Peyer's patch (tissue), 4 donors: ENCODE data around the gene LYPLA2. TPM values are rescaled to one million over a fixed set of nuclear protein-coding genes. Genes with fewer than 3 reads are reported as not detected.
"Not testable (repeated sequence)": the region's sequence is repeated elsewhere in the genome, so short reads cannot be mapped to it uniquely, and the experiment has no call there.

Experiments used
- DNase-seq, 3 donors: peaks; one replicate each; pipeline ENCODE4 v3.0.0-alpha.2; 2017 to 2019
- H3K27ac ChIP-seq, 4 donors: fragments of 200-600 bp; sonication (generic); one replicate each; pipeline ENCODE4 v1.5.1; 2016 to 2019
- H3K27me3 ChIP-seq, 2 donors: fragments of 200-600 bp; sonication (generic); one replicate each; pipeline ENCODE4 v1.5.1; 2019
- H3K36me3 ChIP-seq, 3 donors: fragments of 200-600 bp; sonication (generic); one replicate each; pipeline ENCODE4 v1.5.1; 2016 to 2019
- H3K4me1 ChIP-seq, 4 donors: fragments of 200-600 bp; sonication (generic); one replicate each; pipeline ENCODE4 v1.5.1; 2016 to 2019
- H3K4me3 ChIP-seq, 4 donors: fragments of 200-600 bp; sonication (generic); 1 replicate in 3 of 4; 2 replicates in 1 of 4; pipeline ENCODE4 v1.5.1; 2016 to 2019; ENCODE audit warnings: mild to moderate bottlenecking in 1 of 4
- H3K9me3 ChIP-seq, 4 donors: fragments of 200-600 bp; sonication (generic); one replicate each; pipeline ENCODE4 v1.5.1; 2016 to 2019; ENCODE audit warnings: mild to moderate bottlenecking in 1 of 4
- CTCF ChIP-seq, 6 experiments: fragments of 450-650 bp in 4 of 6; fragments of 200-600 bp in 2 of 6; sonication (generic) in 1 of 6; IDR thresholded peaks; one replicate each; pipeline ENCODE4 v1.5.1; 2017 to 2019; ENCODE audit warnings: antibody characterized with exemption in 6 of 6, mild to moderate bottlenecking in 3 of 6, moderate library complexity in 1 of 6
- POLR2A ChIP-seq, 2 donors: fragments of 450-650 bp; IDR thresholded peaks; one replicate each; pipeline ENCODE4 v1.5.1; 2017; ENCODE audit warnings: antibody characterized with exemption in 2 of 2, mild to moderate bottlenecking in 2 of 2, moderate library complexity in 2 of 2
- total RNA-seq, 4 donors: library from RNA; depleted of rRNA; stranded (reverse); fragments of >200 nt; gene quantifications; one replicate each; pipeline ENCODE4 v1.1.0, GENCODE V29; 2016

LYPLA2 gene
- total RNA-seq, 4 donors from 2014 or later = 47.0 to 117 (median 105) TPM

GRCh38 chr1:23823767-23824166, 32.8 kb downstream of the LYPLA2 start:
- Histone ChIP-seq H3K27ac (no peak overlapping the region), H3K4me3 (no peak overlapping the region), H3K9me3 (no peaks in the 10 kb centered on the region), H3K4me1 (peaks cover 0 to 11% (median 3%) of the 10 kb centered on the region in 4 donors), H3K36me3 (peaks cover 0 to 10% (median 0%) of the 10 kb centered on the region in 3 donors), H3K27me3 (no peaks in the 10 kb centered on the region)
- no peak for DNase-seq
- TF ChIP-seq POLR2A (IDR thresholded peaks at IDR 0.05) (no peak), CTCF (IDR thresholded peaks at IDR 0.05) (no peak)

GRCh38 chr1:23824711-23825075, 33.7 kb downstream of the LYPLA2 start:
- peaks cover 0 to 3% (median 0%) of the 10 kb centered on the region in 3 donors for H3K36me3 ChIP-seq
- H3K9me3 ChIP-seq = no peaks in the 10 kb centered on the region
- DNase-seq = no peak
- no peaks in the 10 kb centered on the region for H3K27me3 ChIP-seq
- peaks cover 0 to 11% (median 3%) of the 10 kb centered on the region in 4 donors for H3K4me1 ChIP-seq
- TF ChIP-seq POLR2A (IDR thresholded peaks at IDR 0.05) (no peak), CTCF (IDR thresholded peaks at IDR 0.05) (no peak)
- H3K4me3 ChIP-seq = peak overlapping the region; percentile 80 to 99 (median 98)
- H3K27ac ChIP-seq = peak overlapping the region; percentile 92 to 95 (median 93)

GRCh38 chr1:23825076-23825761, 34.3 kb downstream of the LYPLA2 start, which contains the start of gene HMGCL:
HMGCL (minus strand) TSS chr1:23825429; CDS start chr1:23825415, 14 bp downstream.
- TF ChIP-seq POLR2A (IDR thresholded peaks at IDR 0.05) = peak; percentile 81 to 90
- TF ChIP-seq CTCF (IDR thresholded peaks at IDR 0.05) = no peak
- H3K4me3 ChIP-seq = peak within 1 kb of the TSS; percentile 80 to 99 (median 98)
- H3K36me3 ChIP-seq = no peaks in the 10 kb centered on the region
- H3K27me3 ChIP-seq = no peaks in the 10 kb centered on the region
- no peaks in the 10 kb centered on the region for H3K9me3 ChIP-seq
- H3K4me1 ChIP-seq = peaks cover 0 to 11% (median 3%) of the 10 kb centered on the region in 4 donors
- H3K27ac ChIP-seq = peak within 1 kb of the TSS; percentile 92 to 95 (median 93)
- DNase-seq = peak; percentile 92 to 96 (median 94)

- no peak for TF ChIP-seq CTCF (IDR thresholded peaks at IDR 0.05)
- no peak for TF ChIP-seq POLR2A (IDR thresholded peaks at IDR 0.05)
- H3K36me3 ChIP-seq = no peaks in the 10 kb centered on the region
- H3K4me1 ChIP-seq = peaks cover 0 to 11% (median 3%) of the 10 kb centered on the region in 4 donors
- H3K4me3 ChIP-seq = peak overlapping the region; percentile 80 to 99 (median 98)
- H3K27me3 ChIP-seq = no peaks in the 10 kb centered on the region
- no peaks in the 10 kb centered on the region for H3K9me3 ChIP-seq
- DNase-seq = no peak
- peak overlapping the region; percentile 92 to 95 (median 93) for H3K27ac ChIP-seq
Measured at GRCh38 chr1:23825762-23826522, 35.0 kb downstream of the LYPLA2 start.

- H3K4me3 ChIP-seq = not testable (repeated sequence)
Measured at GRCh38 chr1:23826590-23826989, 35.6 kb downstream of the LYPLA2 start.

GRCh38 chr1:23827717-23828116, 36.8 kb downstream of the LYPLA2 start:
- Histone ChIP-seq H3K27me3 (no peaks in the 10 kb centered on the region), H3K4me1 (peaks cover 0 to 11% (median 3%) of the 10 kb centered on the region in 4 donors), H3K36me3 (no peaks in the 10 kb centered on the region), H3K27ac (no peak overlapping the region), H3K9me3 (no peaks in the 10 kb centered on the region), H3K4me3 (no peak overlapping the region)
- TF ChIP-seq POLR2A (IDR thresholded peaks at IDR 0.05) (no peak), CTCF (IDR thresholded peaks at IDR 0.05) (no peak)
- DNase-seq = no peak

More at GRCh38 chr1:23826590-23826989, 35.6 kb downstream of the LYPLA2 start:
- not testable (repeated sequence) for DNase-seq, H3K27ac ChIP-seq, H3K9me3 ChIP-seq, H3K36me3 ChIP-seq, H3K27me3 ChIP-seq
- H3K4me1 ChIP-seq = peaks cover 0 to 11% (median 3%) of the 10 kb centered on the region in 4 donors

- not testable (repeated sequence) for H3K4me3 ChIP-seq, H3K27me3 ChIP-seq, H3K4me1 ChIP-seq, H3K36me3 ChIP-seq, H3K9me3 ChIP-seq, H3K27ac ChIP-seq, DNase-seq
Measured at GRCh38 chr1:23834156-23834555, 43.2 kb downstream of the LYPLA2 start.
